WI38 (cell line): Measurements from ENCODE around the gene SLIT2.
A peak's percentile ranks its signal among the peaks of the same experiment; 100 is the strongest.

Experiments used
- H3K4me3 ChIP-seq: 2 replicates; pipeline ENCODE4 v1.5.1; 2011; ENCODE audit warnings: low read depth, mild to moderate bottlenecking, control low read depth, low read length
- CTCF ChIP-seq: IDR thresholded peaks from 2 replicates; pipeline ENCODE4 v1.5.1; 2012; ENCODE audit warnings: low read depth, mild to moderate bottlenecking, control low read depth, low read length

The SLIT2 gene

GRCh38 chr4:20251796-20252655 is at the start of gene SLIT2:
Gene SLIT2, plus strand, starts transcription at chr4:20251905. Its CDS starts 1,911 bp downstream, at chr4:20253816.
- TF ChIP-seq CTCF = no peak
- H3K4me3 ChIP-seq = peak within 1 kb of the TSS; percentile 62

GRCh38 chr4:20203508-20203907 is 48.2 kb upstream of the SLIT2 start:
- H3K4me3 ChIP-seq = no peak overlapping the region
- no peak for TF ChIP-seq CTCF

GRCh38 chr4:20217521-20217920 is 34.2 kb upstream of the SLIT2 start:
- no peak overlapping the region for H3K4me3 ChIP-seq
- no peak for TF ChIP-seq CTCF

GRCh38 chr4:20217951-20218350 is 33.8 kb upstream of the SLIT2 start:
- TF ChIP-seq CTCF = no peak
- H3K4me3 ChIP-seq = no peak overlapping the region

- no peak for TF ChIP-seq CTCF
- H3K4me3 ChIP-seq = no peak overlapping the region
Measured at GRCh38 chr4:20219521-20219920, 32.2 kb upstream of the SLIT2 start.

GRCh38 chr4:20237894-20238537 is 13.7 kb upstream of the SLIT2 start:
- no peak overlapping the region for H3K4me3 ChIP-seq
- TF ChIP-seq CTCF = no peak

- H3K4me3 ChIP-seq = no peak overlapping the region
- peak; percentile 54 for TF ChIP-seq CTCF
Measured at GRCh38 chr4:20248155-20248558, 3.5 kb upstream of the SLIT2 start.
